Keratinocyte (primary cell): ENCODE measurements around the gene RNF123.
"Not testable (repeated sequence)": the region's sequence is repeated elsewhere in the genome, so short reads cannot be mapped to it uniquely, and the experiment has no call there.

Experiments used
- EZH2 ChIP-seq: IDR thresholded peaks from one replicate; pipeline ENCODE4 v1.6.1; 2012; ENCODE audit warnings: inconsistent platforms, mild to moderate bottlenecking, low read length, moderate library complexity
- TF ChIP-seq, protein P1 (sequence below), 3 experiments: IDR thresholded peaks in 1 of 3; conservative IDR thresholded peaks in 1 of 3; optimal IDR thresholded peaks in 1 of 3; 2 replicates in 2 of 3; 3 replicates in 1 of 3; pipeline versions ENCODE3 to v1.5.1; 2011; ENCODE audit warnings: low read length in 3 of 3, mild to moderate bottlenecking in 3 of 3, moderate library complexity in 2 of 3, control low read depth in 1 of 3, inconsistent platforms in 1 of 3; ENCODE audit not compliant: insufficient read depth in 2 of 3; ENCODE audit errors: extremely low read depth in 1 of 3

DNA sequence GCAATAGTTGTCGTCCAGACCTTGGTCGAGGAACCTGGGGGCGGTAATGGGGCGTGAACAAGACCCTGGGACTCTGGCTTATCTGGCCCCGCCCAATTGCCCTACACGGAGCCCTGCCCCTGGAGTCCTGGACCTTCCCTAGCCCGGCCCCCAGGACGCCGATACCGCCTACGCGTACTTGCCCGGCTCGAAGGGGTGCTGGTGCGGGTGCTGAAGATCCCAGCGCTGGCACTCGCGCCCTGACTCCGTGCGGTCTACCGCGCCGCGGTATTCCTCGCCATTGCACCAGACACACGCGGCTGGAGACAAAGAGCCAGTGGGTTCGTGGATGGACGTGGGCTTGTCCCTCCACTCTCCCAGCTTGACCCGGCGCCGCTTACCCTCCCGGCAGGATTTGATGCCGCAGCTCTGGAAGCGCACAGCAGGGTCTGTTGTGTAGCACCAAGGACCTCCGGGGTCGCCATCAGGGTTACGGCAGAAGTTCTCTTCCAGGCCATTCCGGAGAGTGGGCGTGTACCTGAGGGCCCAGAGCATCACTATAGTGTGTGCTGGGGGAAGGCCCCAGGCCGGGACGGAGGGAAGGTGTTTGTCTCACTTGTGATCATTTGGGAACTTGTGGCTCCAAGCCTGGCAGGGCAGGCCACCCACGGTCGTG lies 2.5 kb upstream of the RNF123 start:
- TF ChIP-seq, protein P1, sequence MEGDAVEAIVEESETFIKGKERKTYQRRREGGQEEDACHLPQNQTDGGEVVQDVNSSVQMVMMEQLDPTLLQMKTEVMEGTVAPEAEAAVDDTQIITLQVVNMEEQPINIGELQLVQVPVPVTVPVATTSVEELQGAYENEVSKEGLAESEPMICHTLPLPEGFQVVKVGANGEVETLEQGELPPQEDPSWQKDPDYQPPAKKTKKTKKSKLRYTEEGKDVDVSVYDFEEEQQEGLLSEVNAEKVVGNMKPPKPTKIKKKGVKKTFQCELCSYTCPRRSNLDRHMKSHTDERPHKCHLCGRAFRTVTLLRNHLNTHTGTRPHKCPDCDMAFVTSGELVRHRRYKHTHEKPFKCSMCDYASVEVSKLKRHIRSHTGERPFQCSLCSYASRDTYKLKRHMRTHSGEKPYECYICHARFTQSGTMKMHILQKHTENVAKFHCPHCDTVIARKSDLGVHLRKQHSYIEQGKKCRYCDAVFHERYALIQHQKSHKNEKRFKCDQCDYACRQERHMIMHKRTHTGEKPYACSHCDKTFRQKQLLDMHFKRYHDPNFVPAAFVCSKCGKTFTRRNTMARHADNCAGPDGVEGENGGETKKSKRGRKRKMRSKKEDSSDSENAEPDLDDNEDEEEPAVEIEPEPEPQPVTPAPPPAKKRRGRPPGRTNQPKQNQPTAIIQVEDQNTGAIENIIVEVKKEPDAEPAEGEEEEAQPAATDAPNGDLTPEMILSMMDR (optimal IDR thresholded peaks at IDR 0.05 in 1 of 3, IDR thresholded peaks at IDR 0.05 in 1 of 3, conservative IDR thresholded peaks at IDR 0.05 in 1 of 3; ENCODE audit: extremely low read depth in 1 of 3, insufficient read depth in 2 of 3, low read length in 3 of 3), result not testable (repeated sequence)
- TF ChIP-seq EZH2, result not testable (repeated sequence)
